NCI-H128 (cell line): ENCODE results near the gene SIGLEC9.

ENCODE experiments used
- DNase-seq: peaks from one replicate; lab custom pipeline; 2025; ENCODE audit not compliant: unreplicated experiment; lab: John Stamatoyannopoulos, UW

SIGLEC9 gene

GRCh38 chr19:51124729-51125128 is at the start of gene SIGLEC9:
Gene SIGLEC9, plus strand, starts transcription at chr19:51124906. Its CDS starts 69 bp downstream, at chr19:51124975.
- DNase-seq: no peak

GRCh38 chr19:51075998-51076397 is 48.7 kb upstream of the SIGLEC9 start:
- DNase-seq: no peak

GRCh38 chr19:51076631-51077213 is 48.0 kb upstream of the SIGLEC9 start:
- DNase-seq: no peak

DNA sequence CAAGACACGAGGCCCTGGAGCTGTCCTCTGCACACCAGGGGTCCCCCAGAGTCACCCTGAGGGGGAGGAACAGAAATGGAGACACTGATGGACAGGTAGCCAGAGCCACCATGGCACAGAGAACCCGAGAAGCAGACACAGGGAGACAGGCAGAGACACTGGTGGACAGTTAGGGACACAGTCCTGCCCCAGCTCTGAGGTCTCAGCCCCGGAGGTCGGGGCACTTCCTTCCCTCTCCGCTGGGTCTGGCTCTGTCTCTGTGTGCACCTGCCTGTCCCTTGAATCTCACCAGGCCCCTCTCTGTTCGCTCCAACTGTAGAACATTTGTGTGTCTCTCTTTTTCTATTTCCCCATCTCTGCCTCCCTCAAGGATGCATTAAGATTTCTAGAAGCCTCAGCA is 46.6 kb upstream of the SIGLEC9 start:
- DNase-seq: no peak

DNA sequence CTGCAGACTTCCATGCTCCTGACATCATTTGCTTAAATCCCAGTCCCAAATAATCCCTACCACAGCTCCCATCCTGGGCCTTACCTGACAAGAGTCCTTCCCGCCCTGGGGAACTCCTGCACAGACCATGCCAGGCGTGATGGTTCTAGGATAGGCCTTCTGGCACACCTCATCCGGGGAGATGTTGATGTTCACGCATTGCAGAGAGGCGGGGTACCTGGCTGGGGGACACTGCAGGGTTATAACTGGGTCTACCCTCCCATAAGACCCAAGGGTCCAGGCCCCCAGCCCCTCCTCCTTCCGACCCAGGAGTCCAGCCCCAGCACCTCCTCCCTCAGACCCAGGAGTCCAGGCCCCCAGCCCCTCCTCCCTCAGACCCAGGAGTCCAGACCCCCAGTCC is 46.0 kb upstream of the SIGLEC9 start:
- no peak for DNase-seq

DNA sequence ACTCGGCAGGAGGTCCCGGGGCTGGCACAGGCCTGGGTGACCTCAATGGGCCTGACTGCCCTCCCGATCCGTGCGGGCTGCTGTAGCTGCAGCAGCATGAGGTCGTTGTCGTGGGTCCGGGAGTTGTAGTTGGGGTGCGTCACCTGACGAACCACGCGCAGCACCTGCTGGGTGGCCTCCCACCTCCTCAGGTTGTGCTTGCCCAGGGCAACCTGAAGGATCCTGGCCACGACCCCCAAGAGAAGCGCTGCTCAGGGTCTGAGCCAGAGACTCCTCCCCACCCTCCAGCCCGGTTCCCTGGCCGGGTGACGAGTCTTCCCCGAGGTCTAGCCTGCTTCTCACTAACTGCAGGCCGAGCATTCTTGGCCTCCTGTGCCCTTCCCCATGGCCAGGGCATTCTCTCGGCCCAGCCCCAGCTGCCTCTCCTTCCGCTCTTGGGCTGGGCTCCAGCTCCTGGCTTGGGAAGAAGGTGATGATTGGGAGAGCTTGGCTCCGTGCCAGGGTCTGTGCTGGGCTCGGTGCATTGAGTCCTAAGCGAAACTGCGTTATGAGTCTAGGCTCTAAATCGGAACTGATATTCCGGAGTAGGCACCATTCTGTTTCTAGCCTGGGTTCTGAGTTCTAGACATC is 45.1 kb upstream of the SIGLEC9 start:
- no peak for DNase-seq

GRCh38 chr19:51081476-51081875 is 43.2 kb upstream of the SIGLEC9 start:
- DNase-seq: no peak

DNA sequence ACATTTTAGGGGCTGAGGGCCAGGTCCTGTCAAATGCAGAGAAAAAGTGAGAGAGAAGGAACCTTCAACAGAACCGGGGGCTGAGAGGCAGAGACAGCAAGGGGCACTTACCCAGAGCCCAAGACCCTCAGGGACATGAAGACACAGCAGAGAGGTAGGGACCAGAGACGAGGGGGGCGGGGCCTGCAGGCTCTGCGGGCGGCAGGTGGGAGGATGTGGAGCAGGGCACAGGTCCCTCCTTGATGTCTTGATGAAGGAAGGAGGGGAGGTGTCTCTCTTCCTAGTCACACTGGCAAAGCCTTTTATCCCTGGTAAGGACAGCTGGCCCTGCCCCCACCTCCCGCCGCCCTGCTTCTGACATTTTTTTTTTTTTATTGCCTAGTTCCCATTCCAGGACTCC is 42.1 kb upstream of the SIGLEC9 start, which contains the start of gene KLK14:
Gene KLK14, minus strand, starts transcription at position 277 of the 400 bp plus-strand sequence. Its CDS starts 273 bp downstream, at position 4.
- DNase-seq: no peak

- DNase-seq: no peak
These were observed 41.5 kb upstream of the SIGLEC9 start for GRCh38 chr19:51083181-51083580.

DNA sequence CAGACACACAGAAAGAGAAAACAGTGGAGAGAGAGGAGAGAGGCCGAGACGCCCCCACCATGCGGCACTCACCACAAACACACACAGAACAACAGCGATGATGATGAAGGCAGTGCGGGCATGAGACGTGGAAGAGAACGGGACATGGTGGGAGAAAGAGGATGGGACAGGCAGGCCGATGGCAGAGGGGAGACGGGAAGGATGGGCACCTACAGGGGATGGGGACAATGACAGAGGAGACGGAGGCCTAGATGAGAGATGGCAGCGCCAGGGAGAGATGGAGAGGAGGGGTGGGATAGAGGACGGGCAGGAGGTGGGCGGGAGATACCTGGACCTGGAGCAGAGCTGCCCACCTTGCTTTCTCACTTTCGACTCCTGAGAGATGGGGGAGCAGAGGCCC is 40.9 kb upstream of the SIGLEC9 start:
- no peak for DNase-seq

- no peak for DNase-seq
These were observed 40.2 kb upstream of the SIGLEC9 start for GRCh38 chr19:51084505-51084904.

GRCh38 chr19:51086153-51086850 is 38.4 kb upstream of the SIGLEC9 start:
- no peak for DNase-seq

DNA sequence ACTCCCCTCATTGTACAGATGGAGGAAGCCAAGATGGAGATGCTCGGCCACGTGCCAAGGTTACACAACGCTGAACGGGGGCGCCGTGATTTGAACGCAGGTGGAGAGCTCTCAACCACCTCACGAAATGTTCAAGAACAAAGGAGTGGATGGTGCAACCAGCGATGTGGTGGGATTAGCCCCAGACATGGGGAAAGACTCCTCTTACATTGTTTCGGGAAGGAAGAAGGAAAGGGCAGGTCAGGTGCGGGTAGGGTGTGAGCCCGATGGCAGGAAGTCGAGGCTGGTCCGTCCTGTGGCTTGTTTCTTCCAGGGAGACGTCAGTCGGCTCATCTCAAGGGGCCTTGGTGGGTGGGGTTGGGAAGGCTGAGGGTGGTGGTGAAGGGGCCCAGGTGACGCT is 34.9 kb upstream of the SIGLEC9 start:
- DNase-seq: no peak

DNA sequence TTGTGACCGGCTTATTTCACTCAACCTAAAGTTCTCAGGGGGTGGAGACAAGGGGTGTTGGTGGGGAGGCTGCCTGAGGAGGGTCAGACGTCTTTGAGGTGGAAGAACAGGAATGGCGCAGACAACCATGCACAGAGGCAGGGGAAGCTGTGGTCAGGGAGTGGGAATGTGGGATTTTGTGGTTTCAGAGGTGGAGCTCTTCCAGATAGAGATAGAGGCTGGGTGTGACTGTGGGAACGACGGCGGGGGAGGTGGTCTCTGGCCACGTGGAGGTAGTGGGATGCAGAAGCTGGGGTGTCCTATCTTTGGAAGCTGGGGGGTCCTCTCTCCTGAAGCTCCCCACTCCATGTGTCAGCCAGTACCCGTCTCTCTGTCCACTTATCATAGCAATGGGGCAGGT is 34.2 kb upstream of the SIGLEC9 start:
- no peak for DNase-seq

GRCh38 chr19:51091126-51091525 is 33.6 kb upstream of the SIGLEC9 start:
- DNase-seq: no peak

DNA sequence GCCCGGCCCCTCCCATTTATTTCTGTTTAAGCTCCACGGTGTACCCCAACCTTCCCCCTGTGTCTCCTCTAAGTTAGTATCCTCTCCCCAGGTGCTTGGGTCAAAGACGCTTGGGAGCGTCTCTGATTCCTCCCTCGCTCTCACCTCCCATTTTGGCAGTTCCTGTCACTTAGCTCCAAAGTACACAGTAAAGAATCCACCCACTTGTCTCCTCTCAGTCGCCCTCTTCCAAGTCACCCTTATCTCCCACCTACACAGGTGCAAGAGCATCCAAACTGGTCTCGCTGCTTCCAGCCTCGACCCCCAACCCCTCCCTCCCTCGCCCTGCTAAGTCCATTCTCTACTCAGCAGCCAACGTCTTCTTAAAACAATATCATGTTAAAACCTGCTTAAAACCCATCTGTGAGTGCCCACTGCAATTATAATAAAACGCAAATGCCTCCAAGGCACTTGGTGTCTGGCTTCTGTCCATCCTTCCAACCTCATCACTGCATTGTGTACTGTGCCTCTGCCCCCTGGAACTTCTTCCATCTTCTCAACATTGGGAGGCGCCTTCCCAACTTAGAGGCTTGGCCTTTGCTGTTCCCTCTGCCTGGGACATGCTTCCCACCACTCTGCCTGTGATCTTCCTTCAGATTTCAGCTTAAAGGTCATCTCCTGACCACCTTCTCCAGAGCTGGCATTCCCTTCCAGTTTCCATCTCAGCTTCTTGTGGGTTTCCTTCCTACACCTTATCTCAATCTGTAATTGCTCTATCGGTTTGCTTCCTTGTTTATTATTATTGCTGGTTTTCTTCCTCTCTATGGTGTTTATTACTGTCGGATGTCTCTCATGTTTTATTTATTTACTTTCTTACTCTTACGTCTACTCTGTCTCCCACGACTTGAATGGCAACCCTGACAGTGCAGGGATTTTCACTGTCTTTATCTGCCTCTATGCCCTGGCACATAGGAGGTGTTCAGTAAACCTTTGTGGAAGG is 32.5 kb upstream of the SIGLEC9 start:
- no peak for DNase-seq

DNA sequence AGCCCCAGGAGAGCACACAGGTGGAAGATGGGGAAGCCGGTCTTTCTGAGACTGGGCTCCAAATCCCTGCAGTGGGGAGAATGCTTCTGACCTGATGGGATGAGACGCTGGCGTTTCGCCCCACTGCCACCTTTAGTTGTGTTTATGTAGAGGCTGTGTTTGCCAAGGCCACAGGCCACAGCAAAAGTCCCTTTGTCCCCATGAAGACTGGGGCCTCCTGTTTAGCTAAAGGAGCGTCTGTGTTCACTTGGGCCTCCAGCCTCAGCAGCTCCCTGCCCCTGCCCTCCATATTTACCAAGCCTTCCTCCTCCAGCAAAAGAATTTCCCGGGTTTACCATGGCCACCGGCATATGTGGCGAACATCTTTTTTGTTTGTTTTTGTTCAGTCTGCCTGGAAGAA is 31.6 kb upstream of the SIGLEC9 start:
- no peak for DNase-seq

DNA sequence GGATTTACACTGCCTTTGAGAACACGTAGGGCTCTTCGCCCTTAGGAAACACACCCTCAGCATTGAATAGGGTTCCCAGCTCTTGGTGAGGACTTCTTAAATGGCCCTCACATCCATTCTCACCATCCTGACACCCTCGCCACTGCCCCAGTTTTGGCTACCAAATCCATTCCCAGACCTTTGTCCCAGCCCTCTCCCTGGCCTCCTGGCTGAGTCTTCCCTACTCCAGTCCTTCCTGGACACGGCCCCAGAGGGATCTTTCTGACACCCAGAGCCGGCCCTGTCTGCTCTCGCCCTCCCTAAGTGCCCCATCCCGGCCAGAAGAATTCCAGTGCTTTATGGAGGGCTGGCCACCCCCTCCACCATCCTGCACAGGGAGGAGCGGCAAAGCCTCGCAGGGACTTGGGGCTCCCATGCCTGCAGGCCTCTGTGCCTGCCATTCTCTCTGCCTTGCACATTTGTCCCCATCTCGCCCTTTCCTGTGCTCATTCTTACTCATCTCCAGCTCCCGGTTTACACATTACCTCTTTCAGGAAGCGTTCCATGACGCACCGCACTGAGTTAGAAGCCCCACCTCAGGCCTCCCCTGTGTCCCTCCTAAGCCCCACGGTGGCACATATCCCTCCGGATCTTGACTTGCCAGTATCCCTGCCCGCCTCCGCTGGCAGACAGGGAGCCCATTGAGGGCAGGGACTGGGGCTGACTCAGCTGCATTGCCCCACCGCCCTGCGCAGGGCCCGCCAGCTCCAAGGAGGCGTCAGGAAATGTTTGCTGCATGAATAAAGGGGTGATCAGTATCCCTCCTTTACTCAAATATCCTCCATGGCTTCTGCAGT is 31.0 kb upstream of the SIGLEC9 start:
- DNase-seq: no peak

DNA sequence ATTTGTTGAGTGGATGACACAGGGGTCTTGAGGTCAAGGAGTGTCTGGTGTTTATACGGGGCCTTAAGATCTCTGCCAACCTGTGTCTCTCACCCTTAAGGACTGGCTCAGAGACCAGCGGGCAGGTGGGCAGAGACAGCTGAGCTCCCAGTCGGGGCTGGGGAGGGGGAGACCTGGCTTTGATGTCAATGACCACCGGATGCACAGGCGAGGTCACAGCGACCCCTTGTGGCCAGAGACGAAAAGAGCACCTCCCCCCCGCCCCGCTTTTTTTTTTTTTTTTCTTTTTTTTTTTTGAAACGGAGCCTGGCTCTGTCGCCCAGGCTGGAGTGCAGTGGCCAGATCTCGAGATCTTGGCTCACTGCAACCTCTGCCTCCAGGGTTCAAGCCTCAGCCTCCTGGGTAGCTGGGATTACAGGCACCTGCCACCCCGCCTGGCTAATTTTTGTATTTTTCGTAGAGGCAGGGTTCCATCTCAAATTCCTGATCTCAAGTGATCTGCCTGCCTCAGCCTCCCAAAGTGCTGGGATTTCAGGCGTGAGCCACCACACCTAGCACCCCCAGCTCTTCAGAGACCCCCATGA is 29.9 kb upstream of the SIGLEC9 start:
- no peak for DNase-seq
